HG03575 (cell line): ENCODE data around the gene MYBPHL.

Experiments used
- ATAC-seq: cut with Tn5 transposase; IDR thresholded peaks from one replicate; pipeline ENCODE4 v1.9.1; 2021; ENCODE audit not compliant: unreplicated experiment, insufficient number of reproducible peaks, low FRiP score; ENCODE audit errors: extremely low read depth

The MYBPHL gene

GRCh38 chr1:109269212-109269980 lies 37.4 kb downstream of the MYBPHL start:
- no peak for ATAC-seq

GRCh38 chr1:109268431-109269211 lies 38.2 kb downstream of the MYBPHL start:
- ATAC-seq = no peak

GRCh38 chr1:109267743-109268300 lies 39.0 kb downstream of the MYBPHL start:
- no peak for ATAC-seq

- ATAC-seq = no peak
Measured at GRCh38 chr1:109266965-109267364, 39.8 kb downstream of the MYBPHL start.

- no peak for ATAC-seq
Measured at GRCh38 chr1:109265741-109266330, 41.0 kb downstream of the MYBPHL start.

GRCh38 chr1:109265016-109265415 lies 41.8 kb downstream of the MYBPHL start:
- ATAC-seq = no peak

GRCh38 chr1:109264379-109264755 lies 42.4 kb downstream of the MYBPHL start:
- ATAC-seq = no peak

GRCh38 chr1:109263597-109264378 lies 43.0 kb downstream of the MYBPHL start:
- ATAC-seq = no peak

GRCh38 chr1:109263234-109263596 lies 43.6 kb downstream of the MYBPHL start:
- ATAC-seq = no peak

- no peak for ATAC-seq
Measured at GRCh38 chr1:109262231-109263055, 44.4 kb downstream of the MYBPHL start.

- no peak for ATAC-seq
Measured at GRCh38 chr1:109261578-109261977, 45.2 kb downstream of the MYBPHL start.

- no peak for ATAC-seq
Measured at GRCh38 chr1:109261006-109261405, 45.8 kb downstream of the MYBPHL start.

GRCh38 chr1:109259674-109260557 lies 46.9 kb downstream of the MYBPHL start:
- ATAC-seq = no peak

GRCh38 chr1:109258481-109259466 lies 48.0 kb downstream of the MYBPHL start:
- ATAC-seq = no peak

- no peak for ATAC-seq
Measured at GRCh38 chr1:109257682-109258421, 49.0 kb downstream of the MYBPHL start.
